K562 (cell line): ENCODE measurements around the gene OVCA2. TPM values are rescaled to one million over a fixed set of nuclear protein-coding genes. Genes with fewer than 3 reads are reported as not detected.

ENCODE experiments used
- ATAC-seq: fragments of 200-7000 bp; cut with Tn5 transposase; 3 replicates; pipeline ENCODE4 v1.9.1; 2020; ENCODE audit warnings: moderate library complexity
- BruUV-seq: library from RNA; stranded (reverse); fragments of 400-500 nt; replicated peaks from 2 replicates; lab custom pipeline; 2021; lab: Mats Ljungman, UMichigan
- CTCF ChIA-PET: fragments of 300-600 bp; formaldehyde crosslinking; extraction: SDS; loops from one replicate; lab custom pipeline; 2021; ENCODE audit warnings: low intra/inter-chr PET ratio; lab: Yijun Ruan, JAX
- POLR2A ChIA-PET: fragments of 300-600, 350-650 bp; sonication (Branson Sonifier 250); formaldehyde crosslinking; extraction: SDS; loops from one replicate; lab custom pipeline; 2021; ENCODE audit warnings: antibody characterized with exemption, inconsistent platforms; lab: Yijun Ruan, JAX
- DNase-seq, 4 experiments: peaks; one replicate each; pipeline versions ENCODE4 v3.0.0 to v3.0.0-alpha.2; 2011 to 2018; ENCODE audit warnings: low spot score in 3 of 4, mixed read lengths in 3 of 4; ENCODE audit errors: extremely low read depth in 1 of 4
- FAIRE-seq: peaks from 2 replicates; lab custom pipeline; 2011; peaks lifted over from hg19 to GRCh38; lab: Jason Lieb, UNC
- H2AFZ ChIP-seq: 2 replicates; pipeline ENCODE4 v1.6.0; 2011; ENCODE audit warnings: low read depth, low read length, control low read depth, inconsistent platforms
- H3K27ac ChIP-seq: fragments of 200-600 bp; 3 replicates; pipeline ENCODE4 v1.8.0; 2011; ENCODE audit warnings: low read depth, mild to moderate bottlenecking, control low read depth, inconsistent platforms, low read length, moderate library complexity, mixed read lengths; ENCODE audit errors: extremely low read depth
- H3K27me3 ChIP-seq, 2 experiments: fragments of 300-600 bp in 1 of 2; 2 replicates in 1 of 2; 3 replicates in 1 of 2; pipeline versions ENCODE4 v1.6.0 to v1.8.0; 2011; ENCODE audit warnings: inconsistent platforms in 2 of 2, low read length in 2 of 2, mild to moderate bottlenecking in 1 of 2, mixed read lengths in 1 of 2, moderate library complexity in 1 of 2; ENCODE audit not compliant: control insufficient read depth in 2 of 2, insufficient read depth in 2 of 2
- H3K36me3 ChIP-seq: fragments of 300-600 bp; 3 replicates; pipeline ENCODE4 v1.8.0; 2011; ENCODE audit warnings: mild to moderate bottlenecking, low read length, inconsistent platforms; ENCODE audit not compliant: control insufficient read depth, insufficient read depth
- H3K4me1 ChIP-seq, 2 experiments: fragments of 200-600 bp in 1 of 2; replicated peaks in 1 of 2; 2 replicates in 1 of 2; 3 replicates in 1 of 2; pipeline versions ENCODE4 v1.5.1 to v1.8.0; 2011; ENCODE audit warnings: inconsistent platforms in 2 of 2, low read length in 2 of 2, mild to moderate bottlenecking in 1 of 2, mixed read lengths in 1 of 2, moderate library complexity in 1 of 2; ENCODE audit not compliant: control insufficient read depth in 2 of 2, insufficient read depth in 2 of 2
- H3K4me2 ChIP-seq: 2 replicates; pipeline ENCODE4 v1.6.1; 2011; ENCODE audit warnings: low read length, control low read depth, inconsistent platforms, mixed read lengths; ENCODE audit not compliant: insufficient read depth
- H3K4me3 ChIP-seq: fragments of 200-600 bp; sonication (generic), shearing (Covaris generic); 2 replicates; pipeline ENCODE4 v1.5.1; 2016; ENCODE audit warnings: control low read depth, inconsistent platforms
- H3K79me2 ChIP-seq: fragments of 200-600 bp; 3 replicates; pipeline ENCODE4 v1.8.0; 2011; ENCODE audit warnings: low read length, inconsistent platforms; ENCODE audit not compliant: control insufficient read depth, insufficient read depth
- H3K9ac ChIP-seq, 2 experiments: 2 replicates each; pipeline versions ENCODE4 v1.6.0 to v1.6.1; 2011; ENCODE audit warnings: low read depth in 2 of 2, low read length in 2 of 2, control low read depth in 1 of 2, inconsistent platforms in 1 of 2, mild to moderate bottlenecking in 1 of 2, mixed read lengths in 1 of 2; ENCODE audit not compliant: insufficient read depth in 1 of 2
- H3K9me1 ChIP-seq: one replicate; pipeline ENCODE4 v1.6.0; 2011; ENCODE audit warnings: inconsistent platforms, mild to moderate bottlenecking, low read length, moderate library complexity; ENCODE audit not compliant: control insufficient read depth, insufficient read depth
- H3K9me3 ChIP-seq: replicated peaks from 2 replicates; pipeline ENCODE4 v1.5.1; 2011; ENCODE audit warnings: low read depth, low read length, inconsistent platforms; ENCODE audit not compliant: control insufficient read depth, insufficient read depth
- H4K20me1 ChIP-seq: replicated peaks from 2 replicates; pipeline ENCODE4 v1.6.1; 2011; ENCODE audit warnings: low read length, inconsistent platforms, mixed read lengths; ENCODE audit not compliant: control insufficient read depth, insufficient read depth
- CREB1 ChIP-seq, 2 experiments: sonication (generic) in 1 of 2; formaldehyde crosslinking in 1 of 2; IDR thresholded peaks; 2 replicates each; pipeline versions ENCODE4 v1.6.1 to v1.8.0; 2012 to 2022; ENCODE audit warnings: inconsistent platforms in 1 of 2, mild to moderate bottlenecking in 1 of 2, missing genetic modification reagents in 1 of 2, moderate library complexity in 1 of 2
- CTBP1 ChIP-seq: fragments of 450-650 bp; IDR thresholded peaks from 2 replicates; pipeline ENCODE4 v1.6.1; 2016; ENCODE audit warnings: borderline replicate concordance
- HDAC1 ChIP-seq, 2 experiments: fragments of 450-650 bp; IDR thresholded peaks; 2 replicates each; pipeline ENCODE4 v1.6.1; 2016 to 2017; ENCODE audit warnings: inconsistent platforms in 1 of 2, mild to moderate bottlenecking in 1 of 2, moderate library complexity in 1 of 2
- MEIS2 ChIP-seq: fragments of 450-650 bp; IDR thresholded peaks from 2 replicates; pipeline ENCODE4 v1.6.1; 2014; ENCODE audit warnings: mild to moderate bottlenecking; ENCODE audit not compliant: partially characterized antibody
- NR2F6 ChIP-seq: fragments of 450-650 bp; formaldehyde crosslinking; IDR thresholded peaks from 2 replicates; pipeline ENCODE4 v1.4.0; 2020; ENCODE audit warnings: mild to moderate bottlenecking
- NRF1 ChIP-seq, 2 experiments: fragments of 450-650 bp; IDR thresholded peaks in 1 of 2; conservative IDR thresholded peaks in 1 of 2; 2 replicates each; pipeline ENCODE4 v1.6.1; 2014; ENCODE audit warnings: mild to moderate bottlenecking in 2 of 2
- PHF20 ChIP-seq: fragments of 450-650 bp; IDR thresholded peaks from 2 replicates; pipeline ENCODE4 v1.6.1; 2018; ENCODE audit not compliant: partially characterized antibody
- POLR2G ChIP-seq: fragments of 200-400 bp; formaldehyde crosslinking; IDR thresholded peaks from 2 replicates; pipeline ENCODE4 v1.6.1; 2017; ENCODE audit warnings: low read depth, mild to moderate bottlenecking, antibody characterized with exemption, low read length, moderate library complexity
- PTRF ChIP-seq: fragments of 450-650 bp; IDR thresholded peaks from 2 replicates; pipeline ENCODE4 v1.6.1; 2016; ENCODE audit warnings: mild to moderate bottlenecking, missing genetic modification characterization, missing compliant biosample characterization
- RBFOX2 ChIP-seq: fragments of 200-400 bp; formaldehyde crosslinking; IDR thresholded peaks from 2 replicates; pipeline ENCODE4 v1.6.1; 2017; ENCODE audit warnings: low read depth, mild to moderate bottlenecking, low read length, moderate library complexity
- SAFB2 ChIP-seq: fragments of 200-400 bp; formaldehyde crosslinking; IDR thresholded peaks from 2 replicates; pipeline ENCODE4 v1.6.1; 2018; ENCODE audit warnings: borderline replicate concordance, low read length, low read depth, moderate library complexity; ENCODE audit not compliant: severe bottlenecking
- SMC3 ChIP-seq: conservative IDR thresholded peaks from 2 replicates; pipeline ENCODE4 v1.6.1; 2011; ENCODE audit warnings: low read depth, low read length, improper control_type of control experiment; ENCODE audit not compliant: insufficient read depth
- ZKSCAN8 ChIP-seq: fragments of 200-800 bp; sonication (Bioruptor generic); IDR thresholded peaks from 2 replicates; pipeline ENCODE4 v1.6.1; 2016; ENCODE audit warnings: missing genetic modification characterization, missing compliant biosample characterization
- ZNF133 ChIP-seq: fragments of 250-450 bp; sonication (Bioruptor Pico); IDR thresholded peaks from 2 replicates; pipeline ENCODE4 v1.4.0; 2020; ENCODE audit warnings: mild to moderate bottlenecking
- ZNF143 ChIP-seq: sonication (generic); formaldehyde crosslinking; IDR thresholded peaks from 2 replicates; pipeline ENCODE4 v1.9.0; 2022; ENCODE audit warnings: mild to moderate bottlenecking, missing genetic modification reagents
- ZNF282 ChIP-seq: sonication (generic); formaldehyde crosslinking; IDR thresholded peaks from 2 replicates; pipeline ENCODE4 v1.8.1; 2023; ENCODE audit warnings: missing genetic modification reagents
- ZNF551 ChIP-seq: fragments of 250-450 bp; sonication (Bioruptor Pico); IDR thresholded peaks from 2 replicates; pipeline ENCODE4 v1.5.0; 2021; ENCODE audit warnings: mild to moderate bottlenecking, moderate library complexity
- WGBS: fragments of 100-300 bp; shearing (Covaris generic); methylation state at CpG from one replicate; pipeline ENCODE4 v1.1.6; 2016; ENCODE audit warnings: low coverage, mixed read lengths; ENCODE audit not compliant: insufficient coverage; ENCODE audit errors: missing lambda C conversion rate; 5-methylcytosine and 5-hydroxymethylcytosine counted together
- in situ Hi-C: fragments of 300-500 bp; cut with MboI; formaldehyde crosslinking; loops from 4 replicates; pipeline ENCODE4 v1.15.0; 2018; ENCODE audit warnings: inconsistent platforms, mixed read lengths
- intact Hi-C: fragments of 100-400 bp; cut with micrococcal nuclease; formaldehyde crosslinking; loops from 2 replicates; pipeline ENCODE4 v1.14.2; 2022
- polyA plus RNA-seq, 8 experiments: library from polyadenylated mRNA; depleted of rRNA in 4 of 8; stranded (reverse) in 5 of 8; unstranded in 3 of 8; fragments of >200 nt; fragmentation: Nextera tagmentation in 2 of 8; fragmentation: Illumina TruSeq in 1 of 8; extraction: Ambion mirVana in 2 of 8; extraction: Trizol in 1 of 8; gene quantifications; 2 replicates each; pipeline versions ENCODE4 v1.2.1 to v1.2.3, GENCODE V29; 2011 to 2014; ENCODE audit warnings: inconsistent platforms in 1 of 8, missing spikeins in 1 of 8
- total RNA-seq, 7 experiments: library from RNA; depleted of rRNA in 6 of 7; stranded (reverse); fragments of >200 nt in 6 of 7; fragmentation: Illumina TruSeq in 2 of 7; extraction: Trizol in 2 of 7; gene quantifications; 2 replicates each; pipeline versions ENCODE4 v1.2.1 to v1.2.3, GENCODE V29; 2011 to 2021; ENCODE audit warnings: low replicate concordance in 1 of 7
- TF ChIP-seq, protein P1 (sequence below), 3 experiments: IDR thresholded peaks in 2 of 3; conservative IDR thresholded peaks in 1 of 3; 2 replicates each; pipeline ENCODE4 v1.5.1; 2011 to 2012; ENCODE audit warnings: low read length in 3 of 3, mild to moderate bottlenecking in 3 of 3, control low read depth in 2 of 3, improper control_type of control experiment in 1 of 3, inconsistent platforms in 1 of 3, low read depth in 1 of 3, mixed read lengths in 1 of 3, moderate library complexity in 1 of 3; ENCODE audit not compliant: insufficient read depth in 2 of 3

OVCA2 gene
- total and polyA plus RNA-seq, 9 of the 15 experiments (the other 6 are each of a cell fraction or from before 2014, with no cell fraction given), result 3.0 to 23.7 (median 14.1) TPM

DNA sequence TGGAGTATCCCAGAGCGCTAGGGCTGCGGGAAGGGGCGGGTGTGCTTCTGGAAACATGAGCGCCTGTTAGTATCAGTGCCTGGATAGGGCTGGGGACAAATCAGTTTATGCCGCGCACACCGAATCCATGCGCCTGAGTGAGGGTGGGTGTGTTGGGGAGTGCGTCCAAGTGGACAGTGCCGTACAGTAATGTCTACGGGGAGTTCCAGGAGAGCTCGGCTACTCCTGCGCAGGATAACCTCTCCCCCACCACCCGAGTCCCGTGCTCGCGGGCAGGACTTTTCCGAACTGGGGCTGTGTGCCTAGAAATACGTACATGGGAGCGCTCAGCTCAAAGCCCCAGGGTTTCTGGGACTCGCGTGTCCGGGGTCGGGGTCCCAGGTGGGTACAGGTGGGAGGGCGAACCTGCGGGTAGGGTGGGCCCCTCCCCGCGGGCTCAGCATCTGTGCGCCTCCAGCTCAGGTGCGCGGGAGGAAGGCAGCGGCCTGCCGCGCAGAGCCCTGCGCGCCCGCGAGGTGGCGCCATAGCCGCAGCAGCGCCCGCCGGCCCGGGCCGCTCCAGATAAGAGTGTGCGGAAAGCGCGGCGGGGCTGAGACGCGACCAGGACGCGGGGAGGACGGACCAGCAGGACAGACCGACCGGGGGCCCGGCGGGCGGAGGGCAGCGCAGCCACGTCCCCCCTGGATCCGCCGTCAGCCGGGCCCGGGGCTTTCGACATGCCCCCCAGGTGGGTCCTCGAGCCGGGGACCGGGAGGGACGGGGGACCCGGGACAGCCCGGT lies 12.9 kb downstream of the OVCA2 start, which contains the start of gene HIC1:
Gene HIC1 (plus strand): TSS at position 592 of the 780 bp plus-strand sequence. CDS start 1,588 bp downstream, outside the sequence.
- Histone ChIP-seq H3K4me2 (peak within 1 kb of the TSS; percentile 55), H3K9me3 (no peaks in the 10 kb centered on the region), H4K20me1 (no peaks in the 10 kb centered on the region), H3K36me3 (no peaks in the 10 kb centered on the region), H3K4me3 (peak within 1 kb of the TSS; percentile 37), H3K9me1 (no peaks in the 10 kb centered on the region), H3K9ac (peak within 1 kb of the TSS in 1 of 2 experiments; percentile 58; a peak in 2 of 4 replicates), H3K4me1 (peaks cover 0 to 57% of the 10 kb centered on the region in 2 experiments; a peak in 2 of 5 replicates), H3K27me3 (no peaks in the 10 kb centered on the region), H3K27ac (no peak within 1 kb of the TSS), H3K79me2 (no peaks in the 10 kb centered on the region), H2AFZ (peak within 1 kb of the TSS; percentile 40; the same call in 1 of the 2 replicates)
- peak; percentile 51 to 67 (median 52) for DNase-seq
- no peak for FAIRE-seq
- intact Hi-C loops (loop anchor here (1.0 to 10.0 kb wide), 3 partner anchors 120 to 298 kb away; no protein-coding TSS in a partner anchor), in situ Hi-C loops (no loop called here)
- WGBS, result 63% methylated on average over 10 of the region's 72 CpGs
- POLR2A ChIA-PET, result no interaction called here
- ATAC-seq, result peak; percentile 78
- BruUV-seq, result no TSS peak
- CTCF ChIA-PET, result interaction anchor here (0.7 to 2.2 kb wide), 4 partner anchors 190 to 910 kb away, joined by 3 to 25 read pairs (median 3); no protein-coding TSS in a partner anchor
- TF ChIP-seq HDAC1 (IDR thresholded peaks at IDR 0.05), result no peak
- TF ChIP-seq ZKSCAN8 (CRISPR knock-in tag), result no peak
- no peak for TF ChIP-seq PHF20
- peak; percentile 63 to 70 for TF ChIP-seq NRF1 (conservative IDR thresholded peaks at IDR 0.05 in 1 of 2, IDR thresholded peaks at IDR 0.05 in 1 of 2)
- no peak for TF ChIP-seq SAFB2
- no peak for TF ChIP-seq NR2F6
- TF ChIP-seq ZNF143, result no peak
- TF ChIP-seq PTRF (tag), result no peak
- TF ChIP-seq CREB1 (IDR thresholded peaks at IDR 0.05), result no peak
- TF ChIP-seq CREB1 (CRISPR knock-in tag; IDR thresholded peaks at IDR 0.05), result no peak
- no peak for TF ChIP-seq ZNF282 (CRISPR knock-in tag)
- peak; percentile 55 for TF ChIP-seq CTBP1
- no peak for TF ChIP-seq ZNF551 (CRISPR knock-in tag)
- peak; percentile 48 for TF ChIP-seq RBFOX2
- TF ChIP-seq POLR2G, result peak; percentile 69
- TF ChIP-seq MEIS2, result no peak
- TF ChIP-seq ZNF133 (CRISPR knock-in tag), result no peak
- TF ChIP-seq SMC3, result peak; percentile 58
- TF ChIP-seq, protein P1, sequence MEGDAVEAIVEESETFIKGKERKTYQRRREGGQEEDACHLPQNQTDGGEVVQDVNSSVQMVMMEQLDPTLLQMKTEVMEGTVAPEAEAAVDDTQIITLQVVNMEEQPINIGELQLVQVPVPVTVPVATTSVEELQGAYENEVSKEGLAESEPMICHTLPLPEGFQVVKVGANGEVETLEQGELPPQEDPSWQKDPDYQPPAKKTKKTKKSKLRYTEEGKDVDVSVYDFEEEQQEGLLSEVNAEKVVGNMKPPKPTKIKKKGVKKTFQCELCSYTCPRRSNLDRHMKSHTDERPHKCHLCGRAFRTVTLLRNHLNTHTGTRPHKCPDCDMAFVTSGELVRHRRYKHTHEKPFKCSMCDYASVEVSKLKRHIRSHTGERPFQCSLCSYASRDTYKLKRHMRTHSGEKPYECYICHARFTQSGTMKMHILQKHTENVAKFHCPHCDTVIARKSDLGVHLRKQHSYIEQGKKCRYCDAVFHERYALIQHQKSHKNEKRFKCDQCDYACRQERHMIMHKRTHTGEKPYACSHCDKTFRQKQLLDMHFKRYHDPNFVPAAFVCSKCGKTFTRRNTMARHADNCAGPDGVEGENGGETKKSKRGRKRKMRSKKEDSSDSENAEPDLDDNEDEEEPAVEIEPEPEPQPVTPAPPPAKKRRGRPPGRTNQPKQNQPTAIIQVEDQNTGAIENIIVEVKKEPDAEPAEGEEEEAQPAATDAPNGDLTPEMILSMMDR (IDR thresholded peaks at IDR 0.05 in 2 of 3, conservative IDR thresholded peaks at IDR 0.05 in 1 of 3; ENCODE audit: insufficient read depth in 2 of 3, low read depth in 1 of 3, low read length in 3 of 3), result peak; percentile 46 to 62 (median 56); a peak in 5 of 6 replicates
